Measurements from ENCODE around the gene TFPI.
"Not testable (repeated sequence)": the region's sequence is repeated elsewhere in the genome, so short reads cannot be mapped to it uniquely, and the experiment has no call there.

The TFPI gene

DNA sequence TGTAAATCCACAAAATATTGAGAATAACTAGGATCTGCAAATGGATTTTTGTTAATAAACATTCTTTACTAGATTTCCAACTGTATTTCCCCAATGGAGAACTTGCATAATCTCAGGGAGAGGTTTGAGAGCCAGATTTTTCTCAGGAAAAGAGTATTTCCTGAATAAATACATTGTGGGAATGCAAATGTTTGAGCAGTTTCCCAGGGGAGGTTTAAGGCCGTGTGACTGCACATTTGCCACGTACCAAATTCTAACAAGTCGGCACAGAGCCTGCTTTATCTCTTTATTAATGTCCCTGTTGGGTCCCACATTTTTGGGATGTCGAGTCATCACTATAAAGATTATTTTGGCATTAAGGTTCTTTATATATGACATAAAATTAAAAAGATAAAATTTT is 27.0 kb downstream of the TFPI start:
- DNase-seq, result no peak

DNA sequence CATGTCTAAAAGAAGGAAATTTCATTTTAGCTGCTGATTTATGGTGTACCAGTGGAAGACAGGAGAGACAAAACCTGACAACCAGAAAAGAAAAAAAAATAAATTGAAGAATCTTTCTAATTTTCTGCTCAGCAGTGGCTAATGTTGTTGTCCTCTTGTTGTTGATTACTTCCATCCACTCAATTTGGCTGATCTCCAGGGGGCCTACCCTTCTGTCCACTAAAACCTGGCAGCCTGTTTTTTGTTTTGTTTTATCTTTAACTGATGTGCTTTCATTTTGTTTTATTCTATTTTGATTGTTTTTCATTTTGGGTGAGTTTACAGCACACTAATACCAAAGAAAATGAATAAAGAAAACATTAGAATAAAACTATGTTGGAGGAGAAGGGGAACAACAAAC is 27.4 kb downstream of the TFPI start:
- no peak for DNase-seq

DNA sequence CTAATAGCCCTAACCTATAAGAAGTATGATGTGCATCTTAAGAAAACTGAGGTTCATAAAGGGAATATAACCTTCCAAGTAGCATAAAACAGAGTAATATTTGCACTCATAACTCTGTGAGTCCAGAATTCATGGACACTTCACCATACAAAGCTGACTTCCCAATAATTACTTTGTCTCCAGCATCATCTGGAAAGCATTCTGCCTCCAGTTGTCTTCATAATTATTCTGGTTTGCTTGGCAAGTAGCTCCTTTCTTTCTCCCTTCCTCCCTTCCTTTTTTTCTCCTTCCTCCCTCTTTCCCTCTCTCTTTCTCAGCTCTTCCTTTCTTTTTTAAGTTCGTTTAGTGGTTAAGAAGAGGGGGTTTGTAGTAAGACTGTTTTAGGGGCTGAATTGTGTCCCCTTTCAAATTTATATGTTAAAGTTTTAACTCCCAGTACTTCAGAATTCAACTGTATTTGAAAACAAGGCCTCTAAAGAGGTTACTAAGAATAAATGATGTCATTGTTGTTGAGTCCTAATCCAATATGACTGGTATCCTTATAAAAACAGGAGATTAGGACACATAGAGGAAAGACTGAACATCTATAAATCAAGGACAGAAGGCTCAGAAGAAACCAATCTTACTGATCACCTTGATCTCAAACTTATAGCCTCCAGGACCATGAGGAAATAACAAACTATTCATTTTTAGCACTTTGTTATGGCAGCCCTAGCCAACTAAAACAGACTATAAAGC is 28.9 kb downstream of the TFPI start:
- DNase-seq, result no peak

DNA sequence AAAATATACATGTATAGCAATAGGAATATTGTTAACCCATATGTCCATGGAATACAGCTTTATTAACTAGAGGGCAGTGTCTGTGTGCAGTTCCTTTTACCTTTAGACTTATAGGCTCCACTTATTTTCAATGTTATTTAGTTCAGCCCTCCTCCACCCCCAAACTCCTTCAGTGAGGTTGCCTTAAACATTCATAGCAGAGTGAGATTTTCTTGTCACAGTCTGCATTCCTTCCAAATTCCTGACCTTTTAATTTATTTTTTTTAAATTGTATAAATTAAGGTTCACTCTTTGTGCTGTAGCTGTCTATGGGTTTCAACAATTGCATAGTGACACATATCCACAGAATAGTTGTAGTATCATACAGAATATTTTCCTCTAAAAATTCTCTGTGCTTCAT is 30.9 kb downstream of the TFPI start:
- no peak for DNase-seq

DNA sequence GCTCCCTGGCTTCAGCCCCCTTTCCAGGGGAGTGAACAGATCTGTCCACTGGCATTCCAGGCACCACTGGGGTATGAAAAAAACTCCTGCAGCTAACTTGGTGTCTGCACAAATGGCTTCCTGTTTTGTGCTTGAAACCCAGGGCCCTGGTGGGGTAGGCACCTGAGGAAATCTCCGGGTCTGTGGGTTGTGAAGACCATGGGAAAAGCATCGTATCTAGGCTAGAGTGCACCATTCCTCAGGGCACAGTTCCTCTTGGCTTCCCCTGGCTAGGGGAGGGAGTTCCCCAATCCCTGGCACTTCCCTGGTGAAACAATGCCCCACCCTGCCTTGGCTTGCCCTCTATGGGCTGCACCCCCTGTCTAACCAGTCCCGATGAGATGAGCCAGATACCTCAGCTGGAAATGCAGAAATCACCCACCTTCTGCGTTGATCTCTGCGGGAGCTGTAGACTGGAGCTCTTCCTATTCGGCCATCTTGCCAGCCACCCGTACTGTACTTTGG is 34.1 kb downstream of the TFPI start:
- DNase-seq, result no peak

DNA sequence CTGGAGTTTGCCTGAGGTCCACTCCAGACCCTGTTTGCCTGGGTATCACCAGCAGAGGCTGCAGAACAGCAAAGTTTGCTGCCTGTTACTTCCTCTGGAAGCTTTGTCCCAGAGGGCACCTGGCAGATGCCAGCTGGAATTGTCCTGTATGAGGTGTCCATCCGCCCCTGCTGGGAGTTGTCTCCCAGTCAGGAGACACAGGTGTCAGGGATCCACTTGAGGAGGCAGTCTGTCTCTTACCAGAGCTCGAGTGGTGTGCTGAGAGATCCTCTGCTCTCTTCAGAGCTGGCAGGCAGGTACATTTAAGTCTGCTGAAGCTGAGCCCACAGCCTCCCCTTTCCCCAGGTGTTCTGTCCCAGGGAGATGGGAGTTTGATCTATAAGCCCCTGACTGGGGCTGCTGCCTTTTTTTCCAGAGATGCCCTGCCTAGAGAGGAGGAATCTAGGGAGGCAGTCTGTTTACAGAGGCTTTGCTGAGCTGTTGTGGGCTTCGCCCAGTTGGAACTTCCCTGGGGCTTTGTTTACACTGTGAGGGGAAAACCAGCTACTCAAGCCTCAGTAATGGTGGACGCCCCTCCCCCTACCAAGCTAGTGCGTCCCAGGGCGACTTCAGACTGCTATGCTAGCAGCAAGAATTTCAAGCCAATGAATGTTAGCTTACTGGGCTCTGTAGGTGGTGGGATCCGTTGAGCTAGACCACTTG is 34.7 kb downstream of the TFPI start:
- no peak for DNase-seq

DNA sequence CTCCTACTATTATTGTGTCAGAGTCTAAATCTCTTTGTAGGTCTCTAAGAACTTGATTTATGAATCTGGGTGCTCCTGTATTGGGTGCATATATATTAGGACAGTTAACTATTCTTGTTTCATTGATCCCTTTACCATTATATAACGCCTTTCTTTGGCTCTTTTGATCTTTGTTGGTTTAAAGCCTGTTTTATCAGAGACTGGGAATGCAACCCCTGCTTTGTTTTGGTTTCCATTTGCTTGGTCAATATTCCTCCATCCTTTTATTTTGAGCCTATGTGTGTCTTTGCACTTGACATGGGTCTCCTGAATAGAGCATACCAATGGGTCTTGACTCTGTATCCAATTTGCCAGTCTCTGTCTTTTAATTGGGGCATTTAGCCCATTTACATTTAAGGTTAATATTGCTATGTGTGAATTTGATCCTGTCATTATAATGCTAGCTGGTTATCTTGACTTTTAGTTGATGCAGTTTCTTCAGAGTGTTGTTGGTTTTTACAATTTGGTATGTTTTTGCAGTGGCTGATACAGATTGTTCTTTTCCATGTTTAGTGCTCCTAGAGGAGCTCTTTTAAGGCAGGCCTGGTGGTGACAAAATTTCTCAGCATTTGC is 36.4 kb downstream of the TFPI start:
- not testable (repeated sequence) for DNase-seq

DNA sequence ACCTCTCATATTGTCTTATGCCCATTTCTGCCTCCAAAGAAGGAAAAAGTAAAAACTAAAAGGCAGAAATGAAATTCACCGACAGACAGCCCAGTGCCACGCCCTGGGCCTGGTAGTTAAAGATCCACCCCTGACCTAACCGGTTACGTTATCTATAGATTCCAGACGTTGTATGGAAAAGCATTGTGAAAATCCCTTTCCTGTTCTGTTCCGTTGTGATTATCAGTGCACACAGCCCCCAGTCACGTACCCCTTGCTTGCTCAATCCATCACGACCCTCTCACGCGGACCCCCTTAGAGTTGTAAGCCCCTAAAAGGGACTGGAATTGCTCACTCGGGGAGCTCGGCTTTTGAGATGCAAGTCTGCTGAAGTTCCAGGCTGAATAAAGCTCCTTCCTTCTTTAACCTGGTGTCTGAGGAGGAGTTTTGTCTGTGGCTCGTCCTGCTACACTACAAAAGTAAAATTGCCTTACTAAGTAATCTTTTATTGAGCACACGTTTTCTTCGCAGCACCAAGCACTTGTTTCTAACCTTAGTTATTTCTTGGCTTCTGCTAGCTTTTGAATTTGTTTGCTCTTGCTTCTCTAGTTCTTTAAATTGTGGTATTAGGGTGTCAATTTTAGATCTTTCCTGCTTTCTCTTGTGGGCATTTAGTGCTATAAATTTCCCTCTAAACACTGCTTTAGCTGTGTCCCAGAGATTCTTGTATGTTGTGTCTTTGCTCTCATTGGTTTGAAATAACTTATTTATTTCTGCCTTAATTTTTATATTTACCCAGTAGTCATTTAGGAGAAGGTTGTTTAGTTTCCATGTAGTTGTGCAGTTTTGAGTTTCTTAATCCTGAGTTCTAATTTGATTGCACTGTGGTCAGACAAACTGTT is 37.4 kb downstream of the TFPI start:
- DNase-seq, result not testable (repeated sequence)

DNA sequence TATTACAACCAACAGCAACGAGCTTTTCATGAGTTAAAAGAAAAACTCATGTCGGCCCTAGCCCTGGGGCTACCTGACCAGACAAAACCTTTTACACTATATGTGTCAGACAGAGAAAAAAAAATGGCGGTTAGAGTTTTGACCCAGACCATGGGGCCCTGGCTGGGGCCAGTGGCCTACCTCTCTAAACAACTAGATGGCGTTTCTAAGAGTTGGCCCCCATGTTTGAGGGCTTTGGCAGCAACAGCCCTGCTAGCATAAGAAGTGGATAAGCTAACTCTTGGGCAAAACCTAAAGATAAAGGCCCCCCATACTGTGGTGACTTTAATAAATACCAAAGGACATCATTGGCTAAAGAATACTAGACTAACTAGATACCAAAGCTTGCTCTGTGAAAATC is 39.3 kb downstream of the TFPI start:
- no peak for DNase-seq

DNA sequence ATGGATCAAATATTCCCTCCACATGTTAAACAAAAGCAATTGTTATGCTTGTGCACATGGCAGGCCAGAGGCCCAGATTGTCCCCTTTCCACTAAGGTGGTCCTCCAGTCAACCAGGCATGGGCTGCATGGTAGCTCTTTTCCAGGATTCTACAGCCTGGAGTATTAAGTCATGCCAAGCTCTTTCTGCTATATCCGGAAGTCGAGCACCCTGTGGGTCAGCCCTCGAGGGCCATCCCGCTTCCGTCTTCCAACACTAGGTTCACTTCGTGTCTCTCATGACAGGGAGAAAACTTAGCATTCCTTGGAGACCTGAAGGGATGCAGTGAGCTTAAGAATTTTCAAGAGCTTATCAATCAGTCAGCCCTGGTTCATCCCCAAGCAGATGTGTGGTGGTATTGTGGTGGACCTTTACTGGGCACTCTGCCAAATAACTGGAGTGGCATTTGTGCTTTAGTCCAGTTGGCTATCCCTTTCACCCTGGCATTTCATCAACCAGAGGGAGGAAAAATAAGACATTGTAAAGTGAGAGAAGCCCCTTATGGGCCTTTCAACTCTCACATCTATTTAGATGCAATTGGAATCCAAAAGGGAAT is 39.9 kb downstream of the TFPI start:
- not testable (repeated sequence) for DNase-seq

DNA sequence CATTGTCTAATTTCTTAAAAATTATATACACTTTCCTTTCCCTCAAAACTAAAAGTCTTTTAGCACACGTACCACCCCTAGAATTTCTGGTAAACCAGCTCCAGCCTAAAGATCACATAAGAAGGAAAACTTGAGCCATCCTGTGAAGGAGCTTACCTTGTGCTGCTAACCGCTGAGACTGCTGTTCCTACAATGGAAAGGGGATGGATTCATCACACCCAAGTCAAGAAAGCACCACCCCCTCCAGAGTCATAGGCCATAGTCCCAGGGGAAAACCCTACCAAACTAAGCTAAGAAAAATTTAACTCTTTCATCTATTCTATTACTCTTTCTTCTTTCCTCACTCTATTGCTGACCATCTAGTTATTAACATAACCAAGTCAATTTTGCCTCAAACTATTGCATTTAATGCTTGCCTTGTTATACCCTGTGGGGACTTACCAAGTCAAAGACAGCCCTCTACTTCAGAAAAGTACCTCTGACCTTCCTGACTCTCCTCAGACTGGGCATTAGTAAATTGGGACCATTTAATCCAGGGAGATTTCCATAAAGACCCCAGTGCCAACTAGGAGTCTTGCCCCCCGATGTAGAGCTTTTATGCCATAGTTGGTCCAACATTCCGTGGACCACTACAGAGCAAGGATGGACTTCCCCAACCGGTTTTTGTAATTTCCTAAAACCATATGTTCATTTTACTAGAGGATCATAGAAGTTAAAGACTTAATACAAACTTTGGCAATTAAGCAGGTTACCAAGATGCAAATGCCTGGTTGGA is 40.6 kb downstream of the TFPI start:
- not testable (repeated sequence) for DNase-seq

DNA sequence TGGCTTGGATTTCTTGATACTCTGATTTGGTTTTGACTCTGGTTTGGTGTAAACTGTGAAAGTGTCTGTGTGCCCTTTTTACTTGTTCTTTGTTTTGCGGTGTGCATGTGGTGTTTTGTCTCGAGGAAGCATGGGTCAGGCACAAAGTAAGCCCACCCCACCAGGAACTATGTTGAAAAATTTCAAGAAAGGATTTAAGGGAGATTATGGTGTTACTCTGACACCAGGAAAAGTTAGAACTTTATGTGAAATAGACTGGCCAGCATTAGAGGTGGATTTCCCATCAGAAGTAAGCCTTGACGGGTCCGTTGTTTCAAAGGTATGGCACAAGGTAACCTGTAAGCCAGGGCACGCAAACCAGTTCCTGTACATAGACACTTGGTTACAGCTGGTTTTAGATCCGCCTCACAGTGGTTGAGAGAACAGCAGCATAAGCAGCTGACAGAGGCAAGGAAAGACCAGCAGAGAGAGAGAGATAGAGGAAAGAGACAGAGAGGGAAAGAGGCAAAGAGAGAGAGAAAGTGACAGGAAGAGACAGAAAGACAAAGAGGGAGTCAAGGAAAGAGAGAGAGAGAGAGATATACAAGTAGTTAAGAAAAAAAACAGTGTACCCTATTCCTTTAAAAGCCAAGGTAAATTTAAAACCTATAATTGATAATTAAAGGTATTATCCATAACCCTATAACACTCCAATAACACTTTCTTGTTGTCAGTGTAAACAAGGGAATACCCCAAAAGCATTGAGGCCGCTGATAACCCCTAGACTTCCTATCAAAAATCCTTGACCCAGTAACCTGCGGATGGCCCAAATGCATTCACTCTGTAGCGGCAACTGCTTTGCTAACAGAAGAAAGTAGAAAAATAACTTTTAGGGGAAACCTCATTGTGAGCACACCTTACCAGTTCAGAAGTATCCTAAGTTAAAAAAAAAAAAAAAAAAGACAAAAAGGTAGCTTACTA is 42.6 kb downstream of the TFPI start:
- no peak for DNase-seq

DNA sequence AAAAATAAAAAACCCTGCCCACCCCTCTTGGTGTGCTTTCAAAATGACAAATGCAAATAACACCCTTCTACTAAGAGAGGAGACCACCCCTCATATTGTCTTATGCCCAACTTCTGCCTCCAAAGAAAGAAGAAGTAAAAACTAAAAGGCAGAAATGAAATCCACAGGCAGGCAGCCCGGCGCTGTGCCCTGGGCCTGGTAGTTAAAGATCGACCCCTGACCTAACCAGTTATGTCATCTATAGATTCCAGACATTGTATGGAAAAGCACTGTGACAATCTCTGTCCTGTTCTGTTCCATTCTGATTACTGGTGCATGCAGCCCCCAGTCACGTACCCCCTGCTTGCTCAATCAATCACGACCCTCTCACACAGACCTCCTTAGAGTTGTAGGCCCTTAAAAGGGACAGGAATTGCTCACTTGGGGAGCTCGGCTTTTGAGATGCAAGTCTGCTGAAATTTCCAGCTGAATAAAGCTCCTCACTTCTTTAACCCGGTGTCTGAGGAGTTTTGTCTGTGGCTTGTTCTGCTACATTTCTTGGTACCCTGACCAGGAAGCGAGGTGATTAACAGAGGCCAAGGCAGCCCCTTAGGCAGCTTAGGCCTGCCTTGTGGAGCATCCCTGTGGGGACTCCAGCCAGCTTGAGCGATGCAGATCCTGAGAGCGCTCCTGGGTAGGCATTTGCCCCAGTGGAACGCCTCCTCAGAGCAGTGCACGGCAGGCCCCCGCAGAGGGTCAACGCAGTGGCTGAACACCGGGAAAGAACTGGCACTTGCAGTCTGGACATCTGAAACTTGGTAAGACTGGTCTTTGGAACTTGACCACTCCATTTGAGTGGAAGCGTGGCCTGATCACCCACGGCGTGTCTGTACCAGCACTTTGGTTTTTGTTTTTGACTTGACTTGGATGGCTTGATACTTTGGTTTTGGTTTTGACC is 43.5 kb downstream of the TFPI start:
- DNase-seq, result not testable (repeated sequence)

DNA sequence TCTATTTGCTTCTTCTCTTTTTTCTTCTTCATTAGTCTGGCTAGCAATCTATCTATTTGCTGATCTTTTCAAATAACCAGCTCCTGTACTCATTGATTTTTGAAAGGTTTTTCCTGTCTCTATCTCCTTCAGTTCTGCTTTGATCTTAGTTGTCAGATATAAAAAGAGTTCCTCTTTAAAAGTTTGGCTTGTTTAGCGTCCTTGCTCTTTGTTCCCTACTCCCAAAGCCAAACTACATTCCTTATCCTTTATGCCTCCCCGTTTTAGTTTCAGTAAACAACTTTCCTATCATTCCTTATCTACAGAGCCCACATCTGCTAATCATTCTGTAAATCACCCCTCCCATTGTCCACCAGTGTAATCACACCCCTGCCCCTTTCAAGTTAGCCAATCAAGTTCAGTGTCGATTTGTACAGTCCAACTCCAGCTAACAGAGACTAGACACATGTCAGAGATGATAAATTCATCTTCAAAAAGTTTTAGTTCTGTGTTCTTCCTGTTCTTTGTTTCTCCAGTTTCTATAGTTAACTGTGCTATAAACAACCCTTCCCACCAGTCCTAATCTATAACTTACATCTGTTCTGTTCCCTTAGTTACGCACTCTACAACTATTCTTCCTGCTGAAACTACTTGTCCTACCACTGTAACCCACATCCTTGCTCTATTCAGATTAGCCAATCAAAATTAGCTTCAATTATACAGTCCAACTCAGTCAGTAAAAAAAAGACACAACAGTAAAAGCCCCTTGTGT is 44.4 kb downstream of the TFPI start:
- no peak for DNase-seq

DNA sequence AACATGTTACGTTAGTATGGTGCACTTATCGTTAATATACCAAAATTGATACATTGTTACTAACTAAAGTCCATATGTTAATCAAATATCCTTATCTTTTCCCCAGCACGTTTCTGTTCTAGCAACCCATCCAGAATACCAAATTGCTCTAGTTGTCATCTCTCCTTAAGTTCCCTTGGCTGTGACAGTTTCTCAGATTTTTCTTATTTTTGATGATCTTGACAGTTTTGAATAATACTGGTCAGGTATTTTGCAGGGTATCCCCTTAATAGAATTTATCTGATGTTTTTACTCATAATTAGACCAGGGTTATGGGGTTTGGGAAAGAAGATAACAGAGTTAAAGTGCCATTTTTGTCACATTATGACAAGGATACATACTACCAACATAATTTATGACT is 47.8 kb downstream of the TFPI start:
- no peak for DNase-seq

DNA sequence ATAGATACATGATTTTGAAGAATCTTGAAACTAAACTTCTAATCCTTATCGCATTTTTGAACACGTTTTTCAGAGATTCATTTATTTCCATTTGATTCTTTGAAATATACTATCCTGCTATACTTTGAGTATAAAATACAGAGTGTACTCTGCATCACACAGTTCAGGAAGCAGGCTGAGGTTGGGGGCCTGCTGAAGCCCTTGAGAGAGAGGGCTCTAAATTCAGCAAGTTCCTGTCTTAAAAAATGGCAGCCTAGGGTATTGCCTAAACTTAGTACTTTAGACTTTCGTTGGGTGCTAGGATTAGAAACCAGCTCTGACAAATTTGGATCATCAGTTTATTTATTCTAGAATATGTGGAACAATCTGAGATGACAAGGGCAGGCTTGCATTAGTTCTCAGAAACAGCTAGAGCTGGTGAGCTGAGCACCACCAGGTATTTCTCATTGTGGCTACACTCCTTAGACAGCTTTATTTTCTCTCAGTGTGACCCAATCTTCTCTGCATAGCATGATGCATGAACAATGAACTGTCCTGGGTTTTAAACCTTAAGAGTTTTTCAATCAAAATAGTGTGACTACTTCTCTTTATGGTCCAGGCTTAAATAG is 49.1 kb downstream of the TFPI start:
- no peak for DNase-seq

DNA sequence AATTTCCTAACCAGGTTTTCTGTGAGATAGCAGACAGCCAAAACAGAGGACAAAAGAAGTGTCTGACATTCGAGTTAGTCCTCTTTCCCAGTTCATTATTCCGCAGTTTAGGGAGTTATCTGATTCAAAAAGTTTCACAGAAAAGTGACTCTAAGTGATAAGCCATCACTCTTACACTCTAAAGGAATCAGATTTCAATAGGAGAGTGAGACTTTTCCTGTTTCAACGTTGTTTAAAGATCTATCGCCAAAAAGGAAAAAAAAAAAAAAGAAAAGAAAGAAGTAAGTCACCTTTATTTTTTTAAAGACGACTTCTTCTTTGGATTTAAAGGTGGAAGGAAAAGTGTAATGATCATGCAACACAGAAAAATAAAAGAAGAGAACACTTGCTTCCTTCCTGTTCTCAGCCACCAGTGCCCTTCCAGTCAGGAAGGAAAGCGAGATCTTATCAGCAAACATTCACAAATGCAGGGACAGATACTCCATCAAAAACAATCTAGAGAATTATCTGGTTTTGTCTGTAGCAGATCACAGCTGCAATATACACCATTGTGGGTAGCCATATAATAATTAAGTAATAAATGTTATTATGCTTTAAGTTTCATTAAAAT is 49.8 kb downstream of the TFPI start:
- no peak for DNase-seq
